GM19239 (cell line): Measurements from ENCODE around the gene RAPGEF3.

Experiments used
- DNase-seq: peaks from one replicate; pipeline ENCODE4 v3.0.0; 2011; ENCODE audit warnings: low spot score; ENCODE audit not compliant: insufficient read length
- FAIRE-seq: peaks from 2 replicates; lab custom pipeline; 2011; peaks lifted over from hg19 to GRCh38; lab: Jason Lieb, UNC

Gene RAPGEF3

DNA sequence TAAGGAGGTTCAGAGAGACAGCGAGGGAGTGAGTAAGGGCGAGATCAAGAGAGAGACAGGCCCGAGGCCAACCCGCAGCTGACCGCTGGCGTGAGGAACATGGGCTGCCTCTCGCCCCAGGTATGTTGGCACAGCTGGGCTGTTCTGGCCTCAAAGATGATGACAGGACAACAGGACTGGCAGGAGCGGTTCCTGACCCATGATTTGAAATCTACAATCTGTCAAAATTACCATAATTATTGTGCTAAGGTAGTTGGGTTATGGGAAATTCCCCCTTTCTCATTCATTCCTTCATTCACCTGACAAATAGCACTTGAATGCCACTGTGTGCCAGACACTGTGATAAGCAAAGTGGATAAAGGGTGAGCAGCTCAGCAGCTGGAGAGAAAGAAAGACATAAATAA lies 28.3 kb downstream of the RAPGEF3 start:
- DNase-seq (no peak), FAIRE-seq (no peak)

DNA sequence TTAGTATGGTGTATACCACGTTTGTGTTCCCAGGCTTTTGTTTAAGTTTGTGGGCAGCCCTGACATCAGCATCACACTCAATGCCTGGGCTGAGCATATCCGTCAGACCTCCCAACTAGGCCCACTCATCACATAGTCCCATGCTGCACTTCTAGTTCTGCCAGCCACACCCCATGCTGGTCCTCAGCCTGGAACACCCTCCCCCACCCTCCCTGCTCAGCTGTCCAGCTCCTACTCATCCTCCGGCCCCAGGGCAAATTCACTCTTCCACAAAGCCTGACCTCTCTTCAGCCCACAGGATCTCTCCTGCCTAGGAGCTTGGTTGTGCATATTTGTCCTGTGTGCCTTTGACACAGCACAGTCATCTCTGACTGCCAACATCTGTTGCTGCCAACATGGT lies 29.4 kb downstream of the RAPGEF3 start:
- FAIRE-seq (no peak), DNase-seq (no peak)

DNA sequence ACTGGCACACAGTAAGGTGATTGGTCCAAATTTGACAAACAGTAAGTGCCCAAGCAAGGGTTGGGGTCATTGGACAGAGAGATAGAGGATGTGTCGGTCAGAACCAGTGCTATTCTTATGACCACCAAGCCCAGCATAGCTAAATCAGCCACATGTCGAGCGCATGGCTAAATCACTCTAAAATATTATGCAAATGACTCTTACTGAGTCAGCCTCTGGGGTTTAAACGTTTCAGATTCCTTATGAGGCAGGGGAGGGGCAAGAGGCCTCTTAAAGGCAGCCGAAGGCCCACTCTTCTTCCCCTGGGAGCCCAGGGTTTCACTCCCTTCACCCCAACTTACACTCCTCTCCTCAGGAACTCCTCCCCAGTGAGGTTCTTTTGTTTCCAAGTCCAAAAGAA lies 32.8 kb downstream of the RAPGEF3 start:
- FAIRE-seq (peak; percentile 75), DNase-seq (peak; percentile 54)

DNA sequence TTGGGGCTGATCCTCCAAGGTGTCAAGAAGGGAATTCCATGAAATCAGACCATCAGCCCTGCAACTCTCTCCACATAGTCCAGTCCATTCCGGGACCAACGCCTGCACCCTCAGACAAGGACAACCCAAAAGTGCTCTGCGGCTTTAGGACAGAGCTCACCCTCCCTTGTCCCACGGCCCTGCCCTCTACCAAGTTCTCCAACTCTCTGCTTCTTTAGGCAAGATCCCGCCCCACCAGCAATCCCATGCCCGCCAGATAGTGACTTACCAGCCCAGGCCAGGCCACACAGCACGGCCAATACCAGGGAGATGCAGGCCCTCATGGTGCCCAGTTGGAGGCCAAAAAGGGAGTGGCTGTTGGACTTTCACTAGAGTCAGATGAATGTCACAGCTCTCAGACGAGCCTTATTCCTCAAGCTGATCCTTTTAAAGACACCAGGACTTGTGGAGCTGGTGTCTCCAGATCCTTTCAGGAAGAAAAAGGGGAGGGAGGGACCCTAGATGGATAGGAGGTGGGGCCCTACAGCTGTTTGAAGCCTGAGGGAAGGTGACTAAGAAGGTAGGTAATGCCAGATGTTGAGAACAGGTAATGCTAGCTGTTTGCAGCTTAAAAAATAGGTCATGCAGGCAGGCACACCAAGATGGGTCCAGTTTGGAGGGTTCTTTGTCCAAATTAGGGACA lies 33.4 kb downstream of the RAPGEF3 start, which contains the start of gene ENDOU:
TSS of gene ENDOU (minus strand) at position 400 of the 682 bp plus-strand sequence. CDS start at position 323, 77 bp downstream.
- DNase-seq (no peak), FAIRE-seq (no peak)

DNA sequence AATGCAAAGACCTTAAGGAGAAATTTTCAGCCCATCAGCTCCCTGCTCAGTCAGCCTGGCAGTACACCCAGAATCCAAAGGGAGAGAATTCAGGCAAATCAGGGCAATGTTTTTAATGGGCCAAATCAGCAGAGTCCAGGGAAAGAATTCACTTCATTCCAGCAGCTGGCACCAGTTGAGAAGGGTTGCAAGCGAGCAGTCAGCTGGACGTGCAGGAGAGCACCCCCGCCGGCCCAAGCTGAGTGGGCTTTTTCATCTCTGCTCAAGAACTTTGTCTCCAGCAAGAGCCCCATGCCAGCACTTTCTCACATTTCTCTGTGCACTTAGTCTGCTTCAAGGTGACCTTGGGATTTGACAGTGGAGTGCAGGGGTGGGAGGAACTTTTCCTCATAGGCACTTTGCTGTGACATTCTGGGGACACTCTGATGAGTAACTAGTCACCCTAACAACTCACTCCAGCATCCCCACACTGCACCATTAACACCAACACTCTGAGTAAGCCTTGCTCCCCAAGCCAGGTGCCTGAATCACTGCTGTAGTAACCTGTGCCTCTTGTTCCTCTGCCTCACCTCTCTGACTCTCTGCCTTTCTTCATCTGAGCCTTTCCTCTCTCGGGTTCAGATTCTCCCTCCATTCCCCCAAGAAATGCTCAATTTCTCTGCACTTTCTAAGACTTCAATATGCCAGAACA lies 35.6 kb downstream of the RAPGEF3 start:
- DNase-seq = no peak
- no peak for FAIRE-seq

DNA sequence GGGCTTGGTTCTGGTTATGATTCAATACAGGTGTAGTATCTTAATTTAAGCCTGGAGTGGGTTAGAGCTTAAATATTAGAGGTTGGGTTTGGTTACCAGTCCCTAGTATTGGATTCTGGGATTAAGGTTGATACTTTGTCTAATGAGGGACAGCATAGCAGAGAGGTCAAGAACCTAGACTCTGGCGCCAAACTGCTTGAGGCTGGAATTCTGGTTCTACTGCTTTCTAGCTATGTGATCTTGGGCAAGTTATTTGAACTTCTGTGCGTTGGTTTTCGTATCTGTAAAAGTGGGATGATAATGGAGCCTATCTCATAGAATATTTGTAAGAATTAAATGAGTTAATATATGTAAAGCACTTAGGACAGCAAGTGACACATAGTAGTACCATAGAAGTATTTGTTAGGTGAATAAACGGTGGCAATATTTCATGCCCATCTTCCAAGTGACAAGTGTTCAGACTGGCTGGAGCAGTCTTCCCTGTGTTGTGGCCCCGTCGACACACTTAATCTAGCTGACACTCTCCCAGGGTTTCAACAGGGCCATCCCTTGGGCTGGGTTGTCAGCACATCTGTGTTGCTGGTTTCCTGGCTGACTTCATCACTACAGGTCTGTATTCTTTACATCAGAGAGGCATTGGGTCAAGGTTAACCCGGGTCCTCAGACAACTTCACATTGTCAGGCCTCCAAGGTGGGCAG lies 36.4 kb downstream of the RAPGEF3 start:
- FAIRE-seq (no peak), DNase-seq (no peak)

DNA sequence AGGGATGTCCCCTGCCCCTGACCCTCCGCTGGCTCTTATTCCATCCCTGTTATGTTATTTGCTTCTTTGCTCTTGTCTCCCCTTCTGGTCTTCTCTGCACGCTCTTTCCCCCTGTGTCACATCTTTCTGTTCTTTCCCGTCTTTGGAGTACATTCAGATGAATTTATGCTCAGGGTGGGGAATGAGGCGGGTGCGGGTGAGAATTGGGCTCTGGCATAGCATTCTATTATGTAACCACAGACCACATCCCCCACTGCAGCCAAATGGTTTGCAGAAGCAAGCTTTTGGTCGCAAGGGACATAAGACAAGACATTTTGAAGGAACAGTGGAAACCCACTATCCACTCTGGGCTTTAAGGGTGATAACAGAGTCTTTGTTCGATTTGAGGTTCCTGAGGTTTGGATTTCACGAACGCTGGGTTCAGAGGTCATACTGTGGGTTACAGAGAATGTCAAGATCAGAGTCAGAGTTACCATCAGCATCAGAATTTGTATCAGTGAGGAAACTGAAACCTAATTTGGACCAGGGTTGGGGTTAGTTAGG lies 37.2 kb downstream of the RAPGEF3 start:
- DNase-seq (no peak), FAIRE-seq (no peak)

DNA sequence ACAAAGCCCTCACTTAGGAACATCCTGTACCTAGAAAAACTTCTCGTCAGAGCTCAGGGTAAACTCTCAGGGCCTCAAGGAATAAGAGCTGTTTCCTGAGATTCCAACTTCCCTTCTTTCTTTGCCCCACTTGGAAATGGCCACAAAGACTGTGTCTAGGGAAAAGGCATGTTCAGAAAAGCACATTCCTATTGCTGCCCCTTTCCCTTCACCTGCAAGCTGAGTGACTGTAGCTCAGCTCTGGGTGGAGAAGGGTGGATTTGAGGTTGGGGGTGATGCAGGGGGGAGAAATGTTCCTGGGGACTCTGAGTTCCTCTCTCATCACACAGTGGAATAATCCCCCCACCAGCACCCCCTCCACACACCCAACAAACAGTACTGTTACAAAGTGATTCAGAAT lies 40.1 kb downstream of the RAPGEF3 start:
- DNase-seq (no peak), FAIRE-seq (no peak)

DNA sequence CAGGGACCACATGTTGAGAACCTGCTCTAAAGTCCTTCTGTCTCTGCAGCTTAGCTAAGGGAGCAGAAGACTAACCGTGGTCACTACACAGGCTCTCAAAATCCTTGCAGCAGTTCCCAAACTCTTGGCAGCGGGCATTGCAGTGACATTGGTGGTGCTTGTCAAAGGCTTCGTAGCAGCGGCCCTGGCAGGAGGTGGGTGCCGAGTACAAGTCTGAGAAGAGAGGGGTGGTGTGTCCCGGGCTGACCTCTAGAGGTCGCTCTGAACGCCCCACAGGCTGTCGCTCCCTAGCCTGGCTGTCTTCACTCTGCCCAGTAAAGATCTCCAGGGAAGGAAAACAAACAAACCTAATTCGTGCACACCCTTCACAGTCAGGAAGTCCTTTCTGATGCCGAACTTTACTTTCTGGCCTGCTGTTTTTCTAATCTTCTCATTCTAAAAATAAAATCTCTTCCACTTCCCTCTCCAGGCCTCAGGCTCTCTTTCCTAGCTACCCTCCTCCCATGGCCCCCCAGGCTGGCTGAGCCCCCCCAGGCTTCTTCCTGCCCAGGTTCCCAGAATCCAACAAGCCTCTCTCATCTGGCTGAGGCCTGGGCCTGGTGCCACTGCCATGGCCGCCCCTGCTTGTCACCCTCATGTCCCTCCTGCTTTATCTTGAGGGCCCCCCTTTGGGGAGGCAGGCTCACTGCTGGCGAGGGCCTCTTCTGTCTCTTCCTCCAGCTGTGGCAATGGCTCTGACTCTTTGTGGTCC lies 41.1 kb downstream of the RAPGEF3 start:
- FAIRE-seq (no peak), DNase-seq (no peak)

DNA sequence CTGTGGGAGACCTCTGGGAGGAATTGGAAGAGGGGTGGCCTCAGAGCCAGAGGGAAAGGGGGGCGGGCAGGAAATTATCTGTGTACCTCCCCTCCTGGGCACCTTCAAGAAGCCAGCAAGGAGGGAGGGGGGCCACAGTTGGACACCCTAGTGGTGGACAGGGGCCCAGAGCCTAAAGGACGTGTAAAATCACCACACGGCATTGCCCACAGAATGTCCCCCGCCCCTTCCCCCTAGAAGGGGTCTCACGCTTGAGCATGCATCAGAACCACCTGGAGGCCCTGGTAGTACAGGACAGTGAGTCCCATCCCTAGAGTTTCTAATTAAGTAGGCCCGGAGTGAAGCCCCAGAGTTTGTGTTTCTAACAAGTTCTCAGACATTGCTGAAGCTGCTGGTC lies 41.6 kb downstream of the RAPGEF3 start:
- no peak for FAIRE-seq
- no peak for DNase-seq

DNA sequence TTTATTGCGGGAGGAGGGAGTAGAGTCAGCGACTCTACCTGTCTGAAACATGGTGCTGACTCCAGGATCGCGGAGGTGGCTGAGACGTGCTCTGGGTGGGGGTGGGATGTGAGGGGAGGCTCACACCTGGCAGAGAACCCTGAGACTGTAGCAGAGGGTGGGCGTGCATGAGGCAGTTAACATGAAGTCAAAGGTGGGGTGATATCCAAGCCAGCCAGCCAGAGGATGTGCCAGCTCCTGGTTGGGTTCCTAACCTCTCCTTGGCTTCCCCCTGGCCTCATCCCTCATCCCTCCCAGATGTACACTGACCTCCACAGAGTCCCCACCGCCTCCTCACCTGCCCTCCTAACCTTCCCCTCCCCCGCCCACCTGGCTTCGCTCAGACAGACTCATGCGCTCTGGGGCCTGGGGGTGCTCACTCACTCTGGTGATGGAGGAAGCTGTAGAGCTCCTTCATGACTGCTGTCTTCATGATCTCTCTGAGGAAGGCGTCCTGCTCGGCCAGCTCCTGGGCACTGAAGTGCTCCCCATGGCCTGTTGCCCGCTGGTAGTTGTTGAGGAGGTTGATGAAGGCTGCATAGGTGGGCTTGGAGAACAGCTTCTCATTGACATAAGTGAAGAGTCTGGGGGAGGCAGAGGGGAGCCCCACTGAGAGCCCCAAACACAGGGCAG lies 42.7 kb downstream of the RAPGEF3 start:
- FAIRE-seq (no peak), DNase-seq (no peak)

DNA sequence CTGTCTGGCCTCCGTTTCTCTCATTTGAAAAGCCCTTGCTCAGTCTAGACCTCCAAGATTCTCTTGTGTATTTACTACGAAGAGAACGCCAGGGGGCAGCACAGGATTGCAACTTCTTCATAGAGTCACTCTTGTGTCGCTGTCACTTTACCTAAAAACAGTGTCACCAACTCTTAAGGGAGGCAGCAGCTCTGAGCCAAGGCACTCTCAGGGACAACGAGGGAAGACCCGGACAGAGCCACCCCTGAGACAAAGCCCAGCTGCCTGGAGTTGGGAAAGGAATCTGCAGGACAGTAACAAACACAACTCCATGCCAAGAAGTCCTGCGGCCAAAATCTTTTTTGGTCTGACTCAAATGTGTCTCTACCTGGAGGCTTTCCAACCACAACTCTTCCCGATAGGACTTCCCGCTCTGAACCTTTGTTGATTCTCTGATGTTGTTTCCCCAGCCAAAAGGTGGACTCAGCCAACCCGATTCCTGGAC lies 43.2 kb downstream of the RAPGEF3 start:
- DNase-seq = peak; percentile 59

DNA sequence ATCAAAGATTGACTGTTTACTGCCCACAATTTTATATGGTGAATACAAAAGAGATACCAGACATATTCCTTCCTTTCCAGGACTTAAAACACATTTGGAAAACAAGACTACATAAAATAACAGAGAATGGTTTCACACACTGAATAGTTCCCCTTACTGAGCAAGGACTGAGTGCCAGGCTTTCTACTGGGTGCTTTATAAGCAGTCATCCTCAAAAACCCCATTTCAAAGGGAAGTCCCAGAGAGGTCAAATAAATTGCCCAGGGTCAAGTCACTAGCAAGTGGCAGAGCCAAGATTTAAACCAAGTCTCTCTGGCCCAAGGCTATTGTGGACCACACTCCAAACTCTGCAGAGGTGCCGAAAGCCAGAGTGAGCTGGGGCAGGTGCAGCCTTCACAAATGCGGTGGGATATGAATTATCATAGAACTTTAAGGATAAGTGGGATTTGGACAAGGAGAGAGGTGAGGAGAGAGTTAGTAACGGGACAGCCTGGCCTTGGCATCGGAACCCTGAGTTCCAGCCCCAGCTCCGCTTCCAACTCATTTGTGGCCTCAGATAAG lies 43.8 kb downstream of the RAPGEF3 start:
- FAIRE-seq (peak; percentile 42), DNase-seq (no peak)

More for the DNA sequence above, 43.2 kb downstream of the RAPGEF3 start:
- peak; percentile 91 for FAIRE-seq

DNA sequence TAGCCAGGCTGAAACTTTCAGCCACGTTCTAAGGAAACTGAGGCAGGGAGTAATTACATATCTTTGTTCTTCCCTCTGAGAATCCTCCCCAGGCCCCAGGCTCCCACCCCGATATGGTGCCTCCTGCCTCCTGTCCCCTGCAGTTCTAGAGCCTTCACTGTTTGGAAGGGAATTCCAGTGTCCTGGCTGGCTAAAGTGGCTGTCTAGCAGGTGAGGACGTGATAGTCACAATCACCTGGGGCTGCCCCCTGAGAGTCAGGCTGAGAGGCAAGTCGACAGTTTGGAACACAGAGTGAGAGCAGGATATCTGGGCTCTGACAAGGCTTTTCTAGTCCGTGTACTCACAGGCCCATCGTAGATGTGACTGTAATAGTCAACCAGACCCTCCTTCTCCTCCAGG lies 46.5 kb downstream of the RAPGEF3 start:
- FAIRE-seq = no peak
- DNase-seq = no peak

DNA sequence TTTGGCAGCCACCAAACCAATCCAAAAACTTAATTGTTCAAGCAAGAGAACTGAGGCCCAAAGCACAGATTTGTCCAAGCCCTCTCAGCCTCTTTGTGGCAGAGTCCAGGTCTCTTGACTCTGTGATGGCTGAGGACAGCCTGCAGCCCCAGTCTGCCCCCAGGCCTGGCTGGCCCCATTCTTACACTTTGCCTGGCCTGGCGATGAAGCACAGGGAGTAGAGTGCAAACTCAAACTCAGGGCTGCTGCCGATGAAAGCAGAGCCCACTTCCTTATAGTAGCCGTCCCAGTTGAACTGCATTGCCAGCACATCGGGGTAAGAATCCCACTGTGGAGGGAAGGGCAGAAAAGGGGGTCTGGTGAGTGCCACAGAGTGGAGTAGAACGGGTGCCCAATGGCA lies 47.2 kb downstream of the RAPGEF3 start:
- DNase-seq = no peak
- FAIRE-seq = no peak

DNA sequence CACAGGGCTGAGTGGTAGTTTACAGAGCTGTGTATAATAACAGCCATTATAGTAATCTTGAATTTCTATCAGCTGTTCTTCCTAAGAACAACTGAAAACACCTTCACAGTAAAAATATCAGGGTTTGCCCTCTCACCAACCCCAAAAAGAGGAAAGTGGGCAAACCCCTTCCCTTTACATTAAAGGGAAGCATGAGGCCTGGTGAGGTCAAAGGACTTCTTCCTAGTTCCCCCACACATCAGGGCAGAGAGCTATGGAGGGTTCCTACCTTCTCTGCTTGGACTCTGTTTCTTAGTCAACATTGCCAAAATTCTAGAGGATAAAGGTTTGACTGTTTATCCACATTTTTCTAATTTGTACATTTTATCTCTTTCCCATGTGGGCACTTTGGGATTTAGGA lies 48.4 kb downstream of the RAPGEF3 start:
- no peak for FAIRE-seq
- DNase-seq = no peak

DNA sequence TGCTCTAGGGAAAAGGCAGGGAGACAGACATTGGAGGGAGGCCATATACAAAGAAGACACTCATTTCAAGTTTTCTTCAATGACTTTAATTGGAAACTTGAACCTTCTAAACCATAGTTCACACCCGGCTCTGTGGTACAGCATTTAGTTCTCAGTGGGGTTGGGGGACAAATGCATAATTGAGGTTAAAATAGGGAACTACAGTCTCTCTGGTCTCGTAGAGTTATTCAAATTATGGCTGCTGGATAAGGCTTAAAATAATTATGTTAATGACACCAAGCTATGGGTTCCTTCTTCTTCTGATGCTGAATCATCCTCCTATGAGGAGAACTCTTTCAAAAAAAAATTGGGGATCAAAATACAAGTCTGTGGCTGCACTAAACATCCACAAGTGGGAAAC lies 49.0 kb downstream of the RAPGEF3 start:
- no peak for FAIRE-seq
- no peak for DNase-seq

DNA sequence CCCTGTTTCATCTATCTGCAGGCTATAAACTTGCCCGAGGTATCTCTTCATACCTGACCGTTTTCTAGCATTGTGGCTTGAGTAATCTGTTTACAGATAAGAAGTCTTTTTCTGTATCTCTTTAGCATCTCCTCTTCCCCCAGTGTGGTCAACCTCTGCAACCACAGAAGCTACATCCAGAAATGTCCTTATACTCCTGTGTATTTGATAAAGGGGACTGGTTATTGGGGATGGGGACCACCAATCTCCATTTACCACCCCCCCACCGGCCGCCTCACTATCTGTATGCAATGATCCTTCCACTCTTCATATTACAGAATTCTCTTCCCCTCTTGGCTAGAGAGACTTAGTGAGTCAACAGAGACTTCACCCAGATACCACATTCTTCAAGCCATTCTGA lies 49.4 kb downstream of the RAPGEF3 start:
- no peak for DNase-seq
- FAIRE-seq = peak; percentile 28

DNA sequence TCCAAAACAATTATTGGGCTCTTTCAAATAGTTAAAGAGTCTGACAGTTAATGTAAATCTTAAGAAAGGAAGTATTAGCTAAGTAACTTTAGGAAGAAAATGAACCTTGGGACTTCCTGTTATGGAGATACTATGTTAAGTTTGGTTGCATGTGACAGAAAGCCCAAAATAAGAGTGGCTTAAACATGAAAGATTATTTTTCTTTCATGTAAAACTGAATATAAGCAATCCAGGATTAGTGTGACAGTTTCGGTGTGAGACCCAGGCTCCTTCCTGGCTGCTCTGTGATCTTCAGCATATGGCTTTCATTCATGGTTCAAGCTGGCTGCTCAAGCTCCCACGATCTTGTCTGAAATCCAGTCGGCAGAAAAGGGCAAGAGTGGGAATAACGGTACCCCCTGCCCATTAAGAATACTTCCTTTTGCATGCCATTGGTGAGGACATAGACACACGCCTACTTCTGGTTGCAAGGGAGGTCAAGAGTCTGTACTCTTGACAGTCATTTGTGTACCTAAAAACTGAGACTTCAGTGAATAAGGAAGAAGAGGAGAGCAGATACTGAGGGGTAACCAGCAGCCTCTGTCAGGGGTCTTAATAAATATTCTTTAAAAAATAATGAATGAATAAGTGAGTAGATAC lies 50.7 kb downstream of the RAPGEF3 start:
- FAIRE-seq = peak; percentile 49

More for the DNA sequence above, 50.7 kb downstream of the RAPGEF3 start:
- DNase-seq = no peak
